CD4-positive, alpha-beta T cell treated with Interleukin-15 for 1 hour (primary cell): Measurements from ENCODE around the gene APBB1IP.
"Not testable (repeated sequence)": the region's sequence is repeated elsewhere in the genome, so short reads cannot be mapped to it uniquely, and the experiment has no call there.

Experiments
- DNase-seq: peaks from one replicate; pipeline ENCODE4 v3.0.0-alpha.2; 2020

The APBB1IP gene

DNA sequence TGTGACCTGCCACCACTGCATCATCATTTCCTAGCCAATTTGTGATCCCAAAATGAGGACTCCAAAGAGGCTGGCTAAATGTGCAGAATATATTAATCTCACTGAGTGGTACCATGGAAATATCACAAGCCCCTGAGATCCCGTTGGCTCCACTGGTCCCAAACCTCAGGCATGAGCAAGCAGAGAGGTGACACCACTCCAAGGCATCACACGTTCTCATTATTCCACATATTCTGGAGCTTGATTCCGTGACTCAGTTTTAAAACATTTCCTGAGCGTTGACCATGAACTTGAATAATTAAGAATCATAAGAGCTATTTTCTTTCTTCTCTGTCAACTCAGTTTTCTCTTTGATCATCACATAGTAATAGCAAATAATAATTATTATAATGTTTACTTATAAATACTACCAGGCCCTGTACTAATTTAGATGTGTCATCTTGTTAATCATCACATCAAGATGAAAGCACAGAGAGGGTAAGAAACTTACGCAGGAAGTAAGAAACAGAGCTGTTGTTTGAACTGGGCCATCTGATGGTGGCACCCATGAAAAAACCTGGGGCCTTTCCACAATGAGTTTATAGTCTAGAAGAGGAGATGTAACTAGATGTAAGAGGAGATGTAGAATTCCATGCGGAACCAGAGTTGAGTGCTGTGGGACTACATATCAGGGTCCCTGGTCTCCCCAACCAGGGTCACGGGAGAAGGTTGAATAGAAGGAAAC, 3.5 kb downstream of the APBB1IP start:
- peak; percentile 30 for DNase-seq

DNA sequence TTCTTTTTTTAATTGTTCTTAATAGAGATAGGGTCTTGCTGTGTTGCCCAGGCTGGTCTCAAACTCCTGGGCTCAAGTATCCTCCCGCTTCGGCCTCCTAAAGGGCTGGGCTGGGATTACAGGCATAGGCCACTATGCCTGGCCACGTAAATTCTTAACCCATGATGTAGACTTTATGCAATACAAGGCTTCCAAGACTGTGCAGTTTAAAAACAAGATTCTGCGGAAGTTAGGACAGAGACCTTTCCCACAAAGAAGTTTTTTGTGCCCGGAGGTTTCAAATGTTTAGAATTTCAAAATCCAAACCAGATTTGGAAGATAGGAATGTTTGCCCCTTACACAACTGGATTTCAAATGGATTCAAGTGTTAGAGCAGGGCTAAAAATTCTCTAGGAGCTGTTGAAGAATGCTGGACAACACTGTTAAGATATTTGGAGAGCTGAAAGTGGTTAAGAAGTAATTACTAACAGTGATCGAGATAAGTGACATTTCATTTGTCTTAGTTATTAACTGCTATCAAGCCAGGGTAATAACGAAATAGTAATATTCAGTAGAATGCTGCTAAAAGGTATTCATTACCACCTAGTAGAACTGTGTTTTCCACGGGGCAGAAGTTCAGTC, 7.4 kb downstream of the APBB1IP start:
- DNase-seq, result no peak

DNA sequence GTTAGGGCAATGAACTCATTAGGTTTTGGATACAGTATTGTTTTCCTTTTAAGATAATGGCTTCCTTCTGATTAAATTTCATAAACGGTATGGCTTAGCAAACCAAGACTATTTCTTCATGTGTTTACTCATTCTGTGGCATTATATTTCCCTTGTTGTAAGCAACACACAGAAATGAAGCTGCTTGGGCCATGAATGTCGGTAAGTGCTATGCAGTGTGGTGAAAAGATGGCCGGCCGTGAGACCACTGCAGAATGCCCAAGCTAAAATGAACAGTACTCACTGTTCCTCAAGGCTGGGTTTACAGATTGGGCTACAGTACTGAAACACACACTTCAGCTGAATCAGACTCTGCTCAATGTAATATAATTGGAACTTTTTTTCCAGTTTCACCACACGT, 8.1 kb downstream of the APBB1IP start:
- DNase-seq, result no peak

DNA sequence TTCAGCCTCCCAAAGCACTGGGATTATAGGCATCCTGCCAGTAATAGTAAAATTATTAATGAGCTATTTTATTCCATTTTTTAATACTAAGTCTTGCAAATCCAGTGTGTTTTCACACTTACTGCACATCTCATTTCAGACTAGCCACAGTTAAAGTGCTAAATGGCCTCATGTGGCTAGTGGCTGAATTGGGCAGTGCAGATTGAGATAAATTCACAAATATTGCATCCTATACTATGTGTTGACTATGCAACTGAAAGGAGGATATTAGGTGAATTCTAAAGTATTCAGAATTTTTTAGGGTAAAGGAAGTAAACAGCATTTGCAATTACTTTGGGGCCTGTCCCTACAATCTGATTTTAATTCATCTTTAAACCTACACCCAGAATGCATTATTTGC, 10.2 kb downstream of the APBB1IP start:
- no peak for DNase-seq

DNA sequence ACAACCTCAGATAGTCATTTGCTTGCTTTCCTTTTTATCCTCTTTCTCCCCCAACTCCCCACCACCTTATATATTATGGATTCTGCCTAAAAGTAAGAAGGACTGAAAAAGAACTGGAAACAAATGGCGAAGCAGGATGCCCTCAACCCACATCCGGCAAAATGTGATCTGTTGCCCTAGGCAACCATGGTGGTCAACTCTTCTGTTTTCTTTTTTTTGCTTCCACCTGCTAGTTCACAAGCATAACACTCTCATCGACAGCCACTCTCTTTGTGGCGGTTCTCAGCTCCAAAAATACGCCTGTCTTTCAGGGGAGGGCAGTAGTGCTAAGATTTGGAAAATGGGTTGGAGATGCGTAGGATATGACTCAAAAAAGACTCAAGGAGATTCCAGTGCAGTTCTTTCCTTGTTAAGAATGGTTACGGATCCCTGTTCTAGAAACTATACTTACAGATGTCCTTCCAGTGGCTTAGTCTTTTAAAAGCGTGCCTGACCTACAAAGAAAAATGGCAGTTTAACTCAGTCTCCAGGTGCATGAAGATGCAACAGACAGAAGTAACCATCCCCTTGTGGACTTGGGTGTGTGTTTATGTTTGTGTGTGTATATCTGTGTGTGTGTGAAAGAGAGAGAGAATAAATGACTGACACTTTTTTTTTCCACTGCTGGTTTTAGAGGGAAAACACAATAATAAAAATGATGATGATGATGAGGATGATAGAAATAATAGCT, 10.7 kb downstream of the APBB1IP start:
- peak; percentile 87 for DNase-seq

DNA sequence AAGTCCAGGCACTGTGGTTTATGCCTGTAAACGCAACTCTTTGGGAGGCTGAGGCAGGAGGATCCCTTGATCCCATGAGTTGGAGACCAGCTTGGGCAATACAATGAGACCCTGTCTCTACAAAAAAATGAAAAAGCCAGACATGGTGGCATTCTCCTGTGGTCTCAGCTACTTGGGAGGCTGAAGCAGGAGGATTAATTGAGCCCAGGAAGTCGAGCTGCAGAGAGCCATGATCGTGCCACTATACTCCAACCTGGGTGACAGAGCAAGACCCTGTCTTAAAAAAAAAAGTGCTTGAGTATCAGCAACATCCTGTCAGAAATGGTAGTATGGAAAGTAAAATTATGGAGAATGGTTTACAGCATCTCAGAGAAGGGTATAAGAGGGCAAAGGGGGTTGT, 11.6 kb downstream of the APBB1IP start:
- no peak for DNase-seq

DNA sequence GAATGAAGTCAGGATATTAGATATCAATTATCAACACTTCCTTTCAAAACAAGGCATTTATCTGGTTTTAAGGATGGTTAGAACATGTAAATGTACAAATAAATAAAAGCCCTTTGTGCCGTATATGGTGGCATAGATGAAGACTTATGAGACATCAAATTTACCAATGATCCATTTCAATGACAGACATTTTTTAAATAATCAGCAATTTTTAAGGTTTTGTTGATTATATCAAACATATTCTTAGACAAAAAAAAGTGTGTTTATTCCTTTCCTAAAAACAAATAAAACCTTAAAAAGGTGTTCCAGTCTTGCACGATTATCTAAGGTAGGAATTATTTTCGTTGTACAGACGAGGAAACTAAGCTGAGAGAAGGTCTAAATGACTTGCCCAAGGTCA, 13.8 kb downstream of the APBB1IP start:
- DNase-seq, result no peak

DNA sequence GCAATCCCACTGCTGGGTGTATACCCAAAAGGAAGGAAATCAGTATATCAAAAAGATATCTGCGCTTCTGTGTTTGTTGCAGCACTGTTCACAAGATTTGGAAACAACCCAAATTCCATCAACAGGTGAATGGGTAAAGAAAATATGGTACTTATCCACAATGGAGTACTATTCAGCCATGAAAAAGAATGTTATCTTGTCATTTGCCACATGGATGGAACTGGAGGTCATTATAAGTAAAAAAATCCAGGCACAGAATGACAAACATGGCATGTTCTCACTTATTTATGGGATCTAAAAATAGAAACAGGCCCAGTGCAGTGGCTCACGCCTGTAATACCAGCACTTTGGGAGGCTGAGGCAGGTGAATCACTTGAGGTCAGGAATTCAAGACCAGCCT, 15.7 kb downstream of the APBB1IP start:
- DNase-seq, result no peak

DNA sequence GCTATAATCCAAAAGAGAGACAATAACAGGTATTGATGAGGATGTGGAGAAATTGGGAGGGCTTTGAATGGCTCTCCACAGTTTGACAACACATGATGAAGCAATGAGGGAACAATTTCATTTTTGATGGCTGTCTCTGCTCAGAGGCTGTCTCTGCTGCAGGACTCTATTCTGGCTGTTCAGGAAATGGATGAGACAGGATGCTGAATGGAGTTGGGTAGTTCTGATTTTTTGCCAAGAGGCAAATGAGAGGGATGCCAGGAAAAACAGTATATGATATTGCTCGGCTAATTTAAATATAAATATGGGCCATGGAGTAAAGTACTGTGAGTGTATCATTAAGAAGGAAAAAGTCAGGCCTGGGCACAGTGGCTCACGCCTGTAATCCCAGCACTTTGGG, 16.8 kb downstream of the APBB1IP start:
- DNase-seq, result no peak

DNA sequence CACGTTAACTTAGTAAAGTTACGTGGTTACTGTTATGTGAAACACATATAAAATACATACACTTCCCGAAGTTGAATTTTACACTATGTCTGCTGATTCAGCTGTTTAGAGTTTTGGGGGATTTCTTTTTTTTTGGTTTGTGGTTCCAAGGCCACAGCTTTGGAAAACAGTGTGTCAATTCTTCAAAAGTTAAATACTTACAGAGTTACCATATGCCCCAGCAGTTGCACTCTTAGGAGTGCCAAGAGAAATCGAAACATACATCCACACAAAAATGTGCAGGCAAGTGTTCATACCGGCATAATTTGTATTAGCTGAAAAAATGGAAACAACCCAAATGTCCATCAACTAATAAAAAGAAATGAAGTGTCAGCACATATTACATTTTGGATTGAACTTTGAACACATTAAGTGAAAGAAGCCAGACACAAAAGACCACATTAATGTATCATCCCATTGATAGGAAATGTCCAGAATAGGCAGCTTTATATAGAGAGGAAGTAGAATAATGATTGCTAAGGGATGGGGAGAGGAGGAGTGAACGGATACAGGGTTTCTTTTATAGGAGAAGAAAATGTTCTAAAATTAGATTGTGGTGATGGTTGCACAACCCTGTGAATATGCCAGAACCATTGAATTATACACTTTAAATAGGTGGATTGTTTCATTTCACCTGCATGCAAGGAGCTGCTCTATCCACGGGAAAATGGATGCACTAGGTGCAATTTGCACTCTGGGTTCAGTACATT, 17.6 kb downstream of the APBB1IP start:
- no peak for DNase-seq

DNA sequence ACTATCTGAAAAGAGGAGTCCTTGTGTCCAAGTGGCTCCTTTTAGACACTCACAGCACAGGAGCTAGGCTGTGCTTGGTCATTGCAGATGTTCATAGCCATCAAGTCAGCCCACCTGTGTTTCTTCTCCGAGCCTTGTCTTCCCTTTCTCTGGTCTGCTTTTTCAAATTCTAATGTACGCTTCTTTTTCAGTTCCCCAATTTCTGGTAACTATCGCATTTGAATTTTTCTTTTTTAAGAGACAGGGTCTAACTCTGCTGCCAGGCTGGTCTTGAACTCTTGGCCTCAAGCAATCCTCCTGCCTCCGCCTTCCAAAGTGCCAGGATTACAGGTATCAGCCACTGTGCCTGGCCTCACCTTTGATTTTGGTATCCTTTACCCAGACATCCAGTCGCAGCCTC, 18.9 kb downstream of the APBB1IP start:
- DNase-seq, result no peak

DNA sequence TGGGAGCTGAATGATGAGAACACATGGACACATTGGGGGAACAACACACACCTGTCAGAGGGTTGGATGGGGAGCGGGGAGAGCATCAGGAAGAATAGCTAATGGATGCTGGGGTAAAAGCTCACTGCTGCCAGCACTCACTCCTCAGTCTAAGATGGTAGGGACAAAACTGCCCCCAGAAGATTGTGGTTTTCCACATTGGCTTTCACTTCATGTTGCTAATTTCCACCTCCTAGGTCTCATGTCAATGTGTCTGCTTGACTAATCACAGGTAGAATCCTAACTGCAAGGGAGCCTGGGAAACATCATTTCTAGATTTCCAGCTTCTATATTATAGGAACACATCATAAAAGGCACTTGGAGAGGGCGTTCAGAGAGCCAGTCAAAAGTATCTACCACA, 22.6 kb downstream of the APBB1IP start:
- no peak for DNase-seq

DNA sequence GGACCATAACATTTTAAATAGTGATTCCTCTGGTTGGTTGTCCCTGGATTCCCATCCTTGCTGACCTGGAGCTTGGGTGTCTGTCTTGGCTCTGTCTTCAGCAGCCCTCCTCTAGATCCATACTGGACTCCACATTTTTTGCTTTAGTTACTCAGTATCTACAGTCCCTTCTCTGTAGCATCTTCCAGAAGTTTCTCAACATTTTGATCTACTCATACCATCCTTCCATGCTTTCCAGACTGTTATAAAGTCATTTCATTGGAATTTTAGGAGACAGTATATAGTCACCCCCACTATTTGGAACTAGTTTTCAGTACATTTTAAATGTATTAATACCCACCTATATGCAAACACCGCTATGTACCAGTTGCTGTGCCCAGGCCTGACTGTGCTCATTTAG, 25.8 kb downstream of the APBB1IP start:
- no peak for DNase-seq

DNA sequence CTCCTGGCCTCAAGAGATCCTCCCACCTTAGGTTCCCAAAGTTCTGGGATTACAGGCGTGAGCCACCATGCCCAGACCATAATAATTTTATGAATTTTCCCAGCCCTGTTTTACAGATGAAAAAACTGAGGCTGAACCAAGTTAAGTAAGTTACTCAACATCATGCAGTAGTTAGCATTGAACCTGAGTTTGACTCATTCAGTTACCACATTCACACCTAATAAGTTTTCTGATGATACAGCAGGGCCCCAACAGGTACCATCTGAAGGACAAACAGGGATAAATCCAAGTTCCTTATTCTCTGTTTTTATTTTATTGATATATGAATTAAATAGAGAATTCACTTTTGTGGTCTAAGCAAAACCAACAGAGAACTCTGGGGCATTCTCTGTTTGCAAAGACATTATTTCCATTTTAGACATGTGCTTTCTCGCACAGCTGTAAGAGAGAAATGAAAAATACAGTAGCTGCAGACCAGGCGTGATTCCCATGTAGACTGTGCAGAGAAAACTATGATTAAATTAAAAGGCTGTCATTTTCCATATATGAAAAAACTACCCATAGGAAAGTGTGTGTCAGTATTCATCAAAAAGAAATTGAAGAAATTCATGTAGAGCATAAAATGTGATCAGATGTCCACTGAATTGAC, 26.6 kb downstream of the APBB1IP start:
- no peak for DNase-seq

DNA sequence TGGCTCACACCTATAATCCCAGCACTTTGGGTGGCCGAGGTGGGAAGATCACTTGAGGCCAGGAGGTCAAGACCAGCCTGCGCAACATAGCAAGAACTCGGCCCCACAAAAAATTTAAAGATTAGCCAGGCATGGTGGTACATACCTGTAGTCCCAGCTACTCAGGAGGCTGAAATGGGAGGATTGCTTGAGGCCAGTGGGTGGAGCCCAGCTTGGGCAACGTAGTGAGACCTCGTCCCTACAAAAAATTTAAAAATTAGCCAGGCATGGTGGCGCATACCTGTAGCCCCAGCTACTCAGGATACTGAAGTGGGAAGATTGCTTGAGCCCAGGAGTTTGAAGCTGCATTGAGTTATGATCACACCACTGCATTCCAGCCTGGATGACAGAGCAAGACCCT, 28.4 kb downstream of the APBB1IP start:
- DNase-seq, result not testable (repeated sequence)

DNA sequence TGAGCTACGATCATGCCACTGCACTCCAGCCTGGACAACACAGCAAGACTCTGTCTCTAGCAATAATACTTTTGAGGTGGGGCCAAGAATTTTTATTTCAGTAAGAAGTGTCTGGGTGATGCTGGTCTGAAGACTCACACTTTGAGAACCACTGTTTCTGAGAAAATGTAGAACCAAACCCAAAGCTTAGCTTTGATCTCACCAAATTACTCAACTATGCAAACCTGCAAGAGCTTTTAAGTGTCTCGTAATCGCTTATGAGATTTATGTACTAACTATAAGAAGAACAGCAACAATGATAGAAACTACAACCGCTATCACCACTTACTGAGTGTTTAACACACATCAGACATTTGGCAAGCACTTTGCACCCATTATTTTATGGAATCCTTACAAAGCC, 29.5 kb downstream of the APBB1IP start:
- DNase-seq, result no peak

DNA sequence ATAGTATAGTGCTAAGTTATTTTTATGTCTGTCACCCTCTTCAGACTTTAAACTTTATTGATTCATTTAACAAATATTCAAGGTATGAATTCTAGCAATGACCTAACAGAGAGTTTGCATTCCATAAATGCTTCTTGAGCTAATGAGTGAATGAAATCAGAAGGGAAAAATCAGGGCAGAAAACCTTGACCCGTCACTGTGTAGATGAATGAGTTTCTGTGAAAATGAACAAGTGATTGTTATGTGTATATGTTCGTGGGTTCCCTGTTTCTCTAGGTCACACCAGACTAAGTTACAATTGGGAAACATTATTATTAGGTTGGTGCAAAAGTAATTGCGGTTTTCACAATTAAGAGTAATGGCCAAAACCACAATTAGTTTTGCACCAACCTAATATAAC, 30.1 kb downstream of the APBB1IP start:
- no peak for DNase-seq

DNA sequence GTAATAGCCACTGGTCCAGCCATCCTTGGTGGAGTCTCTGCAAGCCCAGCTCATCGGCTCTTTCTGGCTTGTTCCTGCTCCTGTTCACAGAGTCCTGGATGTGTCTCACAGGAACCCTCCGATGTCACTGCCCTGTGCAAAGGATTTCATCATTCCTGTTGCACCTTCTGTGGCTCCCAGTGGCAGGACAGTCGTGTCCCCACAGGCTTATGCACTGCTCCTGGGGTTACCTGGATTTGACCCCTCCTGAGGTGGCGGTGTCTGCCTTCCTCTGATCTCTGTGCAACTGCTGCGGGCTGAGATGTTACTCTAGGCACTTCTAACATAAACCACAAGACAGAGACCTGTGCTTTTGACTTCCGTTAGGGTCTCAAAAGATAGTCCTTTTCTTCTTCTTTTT, 30.6 kb downstream of the APBB1IP start:
- peak; percentile 56 for DNase-seq

DNA sequence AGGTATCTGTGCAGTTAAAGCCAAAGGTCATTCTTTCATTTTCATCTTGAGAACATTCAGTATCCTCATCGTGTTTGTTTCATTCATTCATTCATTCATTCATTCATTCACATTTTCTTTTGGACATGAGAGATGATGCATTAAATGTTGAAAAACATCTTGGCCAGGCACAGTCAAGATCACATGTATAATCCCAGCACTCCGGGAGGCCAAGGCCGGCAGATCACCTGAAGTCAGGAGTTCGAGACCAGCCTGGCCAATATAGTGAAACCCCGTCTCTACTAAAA, 34.3 kb downstream of the APBB1IP start:
- DNase-seq, result no peak

DNA sequence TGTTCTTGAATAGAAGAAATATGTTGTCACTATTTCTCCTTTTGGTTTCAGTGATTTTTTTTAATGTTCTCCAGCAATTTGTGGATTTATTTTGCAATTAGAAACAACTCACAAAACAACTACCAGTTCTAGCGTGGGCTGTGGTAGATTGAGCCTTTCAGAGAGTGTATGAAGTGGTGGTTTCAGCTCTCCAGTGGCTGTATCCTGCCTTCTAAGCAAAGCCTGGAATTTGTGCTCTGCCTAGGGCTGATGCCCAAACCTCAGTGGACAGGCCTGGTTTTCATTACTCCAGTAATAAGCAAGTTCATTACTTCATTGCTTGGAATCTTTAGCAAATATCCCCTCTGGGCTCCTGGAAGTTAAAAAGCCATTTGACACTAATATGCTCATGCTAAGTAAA, 35.9 kb downstream of the APBB1IP start:
- no peak for DNase-seq

DNA sequence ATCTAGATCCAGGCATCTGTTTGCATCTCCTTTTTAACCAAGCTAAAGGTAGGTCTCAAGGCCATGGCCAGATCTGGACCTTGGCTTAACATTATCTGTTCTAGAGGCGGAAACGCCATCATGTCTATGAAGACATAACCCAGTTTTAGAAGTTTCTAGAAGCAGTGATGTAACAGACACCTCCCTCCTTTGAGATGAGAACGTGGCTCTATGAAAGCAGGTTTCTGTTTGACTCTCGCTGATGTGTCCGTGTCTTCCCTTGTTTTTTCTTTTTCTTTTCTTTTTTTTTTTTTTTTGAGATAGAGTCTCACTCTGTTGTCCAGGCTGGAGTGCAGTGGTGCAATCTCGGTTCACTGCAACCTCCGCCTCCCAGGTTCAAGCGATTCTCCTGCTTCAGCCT, 36.7 kb downstream of the APBB1IP start:
- DNase-seq, result not testable (repeated sequence)

DNA sequence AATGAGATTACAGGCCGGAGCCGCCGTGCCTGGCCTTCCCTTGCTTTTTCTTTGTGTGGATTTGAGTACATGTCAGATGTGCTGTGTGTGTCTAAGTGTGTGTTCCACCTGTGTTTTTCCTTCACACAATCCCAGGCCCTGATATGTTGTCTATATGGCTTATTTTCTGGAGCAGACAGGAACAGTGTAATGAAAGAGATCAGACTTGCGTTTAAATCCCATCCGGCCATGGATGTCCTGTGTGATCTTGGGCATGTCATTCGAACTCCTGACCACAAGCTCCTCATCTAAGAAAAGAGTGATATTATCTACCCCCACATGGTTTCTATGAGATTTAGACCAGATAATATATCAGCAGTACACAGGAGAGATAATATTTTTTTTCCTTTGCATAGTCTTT, 37.2 kb downstream of the APBB1IP start:
- DNase-seq, result no peak

DNA sequence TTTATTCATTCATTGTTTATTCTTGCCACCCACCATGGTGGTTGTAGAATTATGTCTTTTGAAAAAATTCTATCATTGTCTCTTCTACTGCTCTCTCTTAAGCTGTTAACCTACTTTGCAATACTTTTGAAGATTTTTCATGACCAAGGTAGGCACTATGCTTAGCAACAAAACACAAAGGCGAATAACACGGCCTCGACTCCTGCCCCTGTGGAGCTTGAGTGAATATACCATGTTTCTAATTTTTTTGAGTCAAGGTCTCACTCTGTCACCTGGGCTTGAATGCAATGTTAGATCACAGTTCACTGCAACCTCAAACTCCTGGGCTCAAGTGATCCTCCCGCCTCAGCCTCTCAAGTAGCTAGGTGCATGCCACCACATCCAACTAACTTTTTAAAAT, 39.4 kb downstream of the APBB1IP start:
- DNase-seq, result no peak
